Jurkat, Clone E6-1 (cell line): Measurements from ENCODE around the gene TUBB2A.
A peak's percentile ranks its signal among the peaks of the same experiment; 100 is the strongest.
"Not testable (repeated sequence)": the region's sequence is repeated elsewhere in the genome, so short reads cannot be mapped to it uniquely, and the experiment has no call there.

Experiments
- DNase-seq: peaks from one replicate; pipeline ENCODE4 v3.0.0-alpha.2; 2011; ENCODE audit warnings: low read depth, low spot score
- H3K4me3 ChIP-seq: 2 replicates; pipeline ENCODE4 v1.5.1; 2011; ENCODE audit warnings: mild to moderate bottlenecking, low read length, control low read depth, moderate library complexity

Gene TUBB2A

GRCh38 chr6:3159805-3160781, 2.7 kb upstream of the TUBB2A start:
- H3K4me3 ChIP-seq = no peak overlapping the region
- DNase-seq = no peak

- not testable (repeated sequence) for DNase-seq
- peak overlapping the region; percentile 53 for H3K4me3 ChIP-seq
These were observed 887 bp downstream of the TUBB2A start for GRCh38 chr6:3156184-3157130.

- not testable (repeated sequence) for H3K4me3 ChIP-seq, DNase-seq
These were observed 1.9 kb downstream of the TUBB2A start for GRCh38 chr6:3155416-3155815.

GRCh38 chr6:3152689-3153088, 4.7 kb downstream of the TUBB2A start:
- no peak for DNase-seq
- no peak overlapping the region for H3K4me3 ChIP-seq

- no peak for DNase-seq
- H3K4me3 ChIP-seq = no peak overlapping the region
These were observed 5.7 kb downstream of the TUBB2A start for GRCh38 chr6:3151691-3152090.

GRCh38 chr6:3147914-3148757, 9.2 kb downstream of the TUBB2A start:
- no peak overlapping the region for H3K4me3 ChIP-seq
- no peak for DNase-seq

GRCh38 chr6:3144571-3144970, 12.8 kb downstream of the TUBB2A start:
- H3K4me3 ChIP-seq = no peak overlapping the region
- DNase-seq = peak; percentile 61

GRCh38 chr6:3143158-3143557, 14.2 kb downstream of the TUBB2A start:
- H3K4me3 ChIP-seq = no peak overlapping the region
- DNase-seq = no peak

- no peak overlapping the region for H3K4me3 ChIP-seq
- no peak for DNase-seq
These were observed 14.8 kb downstream of the TUBB2A start for GRCh38 chr6:3142536-3142935.

GRCh38 chr6:3140201-3140600, 17.1 kb downstream of the TUBB2A start:
- no peak overlapping the region for H3K4me3 ChIP-seq
- no peak for DNase-seq

- no peak overlapping the region for H3K4me3 ChIP-seq
- no peak for DNase-seq
These were observed 18.0 kb downstream of the TUBB2A start for GRCh38 chr6:3139090-3139903.

GRCh38 chr6:3138341-3138740, 19.0 kb downstream of the TUBB2A start:
- DNase-seq = no peak
- H3K4me3 ChIP-seq = no peak overlapping the region

GRCh38 chr6:3137873-3138272, 19.5 kb downstream of the TUBB2A start:
- not testable (repeated sequence) for DNase-seq, H3K4me3 ChIP-seq

- no peak for DNase-seq
- no peak overlapping the region for H3K4me3 ChIP-seq
These were observed 20.1 kb downstream of the TUBB2A start for GRCh38 chr6:3137057-3137777.

GRCh38 chr6:3136292-3137011, 20.9 kb downstream of the TUBB2A start:
- no peak for DNase-seq
- H3K4me3 ChIP-seq = no peak overlapping the region

- no peak overlapping the region for H3K4me3 ChIP-seq
- no peak for DNase-seq
These were observed 21.6 kb downstream of the TUBB2A start for GRCh38 chr6:3135668-3136291.
